HG02678 (cell line): Measurements from ENCODE around the gene ADAMTS6.

ENCODE experiments used
- ATAC-seq: cut with Tn5 transposase; IDR thresholded peaks from one replicate; pipeline ENCODE4 v1.9.1; 2021; ENCODE audit warnings: mild to moderate bottlenecking, moderate library complexity; ENCODE audit not compliant: unreplicated experiment

ADAMTS6 gene

GRCh38 chr5:65292196-65292595, 189.5 kb downstream of the ADAMTS6 start:
- no peak for ATAC-seq

- ATAC-seq, result no peak
Measured at GRCh38 chr5:65290677-65291076, 191.0 kb downstream of the ADAMTS6 start.

GRCh38 chr5:65288657-65289056, 193.1 kb downstream of the ADAMTS6 start:
- no peak for ATAC-seq

DNA sequence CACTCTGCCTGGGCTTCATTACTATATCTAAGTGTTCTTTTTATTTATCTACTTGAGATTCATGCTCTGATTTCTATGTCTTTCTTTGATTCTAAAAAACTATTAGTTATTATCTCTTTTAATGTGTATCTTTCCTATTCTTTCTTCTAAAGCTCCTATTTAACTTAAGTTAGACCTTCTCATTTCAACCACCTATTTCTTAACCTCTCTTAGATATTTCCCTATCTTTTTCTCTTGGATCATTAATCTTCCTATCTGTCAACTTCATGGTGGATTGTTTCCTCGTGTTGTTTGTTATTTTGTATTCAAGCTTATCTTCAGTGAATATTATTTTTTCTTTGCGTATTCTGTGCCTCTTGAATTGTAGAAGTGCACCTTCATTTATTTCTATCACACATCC, 202.1 kb downstream of the ADAMTS6 start:
- ATAC-seq, result no peak

- no peak for ATAC-seq
Measured at GRCh38 chr5:65276178-65276890, 205.4 kb downstream of the ADAMTS6 start.

GRCh38 chr5:65271906-65272305, 209.8 kb downstream of the ADAMTS6 start:
- ATAC-seq, result no peak

GRCh38 chr5:65268525-65268924, 213.2 kb downstream of the ADAMTS6 start:
- ATAC-seq, result no peak

- no peak for ATAC-seq
Measured at GRCh38 chr5:65264420-65264819, 217.3 kb downstream of the ADAMTS6 start.

DNA sequence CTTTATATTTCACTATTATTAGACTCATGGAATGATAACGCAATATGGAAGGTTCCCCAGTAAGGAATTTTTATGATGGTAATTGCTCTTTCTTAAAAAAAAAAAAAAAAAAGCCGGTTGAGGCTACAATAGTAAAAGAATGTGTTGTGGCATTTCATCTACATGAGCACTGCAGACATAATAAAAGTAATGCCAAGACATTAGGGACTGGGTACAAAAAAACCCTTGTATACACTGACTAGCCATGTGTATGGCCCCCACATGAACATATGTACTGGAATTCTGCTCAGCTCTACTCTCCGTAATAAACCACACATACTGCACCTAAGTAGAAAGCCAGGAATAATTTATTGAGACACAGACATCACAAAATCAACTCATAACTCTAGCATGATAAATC, 218.4 kb downstream of the ADAMTS6 start:
- ATAC-seq, result no peak

GRCh38 chr5:65262649-65263059, 219.1 kb downstream of the ADAMTS6 start:
- no peak for ATAC-seq

DNA sequence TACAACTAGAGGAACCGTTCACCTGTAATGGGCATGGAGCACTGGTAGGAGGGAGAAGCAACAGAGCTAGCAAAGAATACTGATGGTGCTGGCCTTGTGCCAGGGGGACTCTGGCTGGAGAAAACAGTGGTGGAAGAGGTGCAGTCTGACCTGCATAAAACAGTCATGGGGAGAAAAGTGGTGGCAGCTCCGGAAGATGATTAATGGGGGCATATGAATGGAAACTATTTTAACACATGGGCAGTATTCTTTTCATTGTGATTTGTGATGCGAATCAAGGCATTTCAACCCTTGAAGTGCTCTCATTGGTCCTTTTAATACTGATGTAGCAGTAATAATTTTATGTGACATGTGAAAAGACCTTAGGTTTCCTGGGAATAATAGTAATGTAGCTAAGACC, 219.6 kb downstream of the ADAMTS6 start:
- ATAC-seq, result no peak

- no peak for ATAC-seq
Measured at GRCh38 chr5:65261499-65261898, 220.2 kb downstream of the ADAMTS6 start.

- no peak for ATAC-seq
Measured at GRCh38 chr5:65255294-65255693, 226.4 kb downstream of the ADAMTS6 start.

DNA sequence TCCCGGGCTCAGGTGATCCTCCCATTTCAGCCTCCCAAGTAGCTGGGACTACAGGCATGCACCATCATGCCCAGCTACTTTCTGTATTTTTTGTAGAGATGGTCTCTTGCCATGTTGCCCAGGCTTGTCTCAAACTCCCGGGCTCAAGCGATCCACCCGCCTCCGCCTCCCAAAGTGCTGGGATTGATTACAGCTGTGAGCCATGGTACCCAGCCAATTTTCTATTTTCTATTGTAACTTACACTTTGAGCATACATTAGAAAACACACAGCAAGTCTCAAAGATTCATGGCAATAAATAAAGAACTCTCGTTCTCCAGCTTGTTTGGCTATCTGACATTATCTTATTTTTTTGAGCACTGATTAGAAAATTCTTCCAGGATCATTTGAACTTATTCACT, 228.7 kb downstream of the ADAMTS6 start:
- no peak for ATAC-seq

DNA sequence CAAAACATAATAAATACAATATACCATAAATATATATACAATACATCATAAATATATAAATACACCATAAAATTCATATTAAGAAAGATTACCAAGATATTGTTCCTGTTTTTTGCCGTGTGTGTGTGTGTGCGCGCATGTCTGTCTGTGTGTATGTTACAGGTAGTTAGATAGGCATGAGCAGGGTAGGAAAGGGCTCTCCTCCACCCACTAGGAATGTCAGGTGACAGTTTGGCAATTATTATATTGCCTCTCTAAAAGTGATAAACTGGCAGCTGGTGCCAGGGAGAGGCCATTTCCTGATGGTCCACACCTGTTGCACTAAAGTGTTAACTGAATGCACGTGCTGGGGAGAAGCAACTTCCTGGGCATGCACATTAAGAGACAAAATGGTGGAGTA, 232.8 kb downstream of the ADAMTS6 start:
- no peak for ATAC-seq

- ATAC-seq, result no peak
Measured at GRCh38 chr5:65247594-65247993, 234.1 kb downstream of the ADAMTS6 start.

- no peak for ATAC-seq
Measured at GRCh38 chr5:65246741-65247140, 235.0 kb downstream of the ADAMTS6 start.

- no peak for ATAC-seq
Measured at GRCh38 chr5:65244031-65244430, 237.7 kb downstream of the ADAMTS6 start.

GRCh38 chr5:65243161-65243560, 238.6 kb downstream of the ADAMTS6 start:
- no peak for ATAC-seq

DNA sequence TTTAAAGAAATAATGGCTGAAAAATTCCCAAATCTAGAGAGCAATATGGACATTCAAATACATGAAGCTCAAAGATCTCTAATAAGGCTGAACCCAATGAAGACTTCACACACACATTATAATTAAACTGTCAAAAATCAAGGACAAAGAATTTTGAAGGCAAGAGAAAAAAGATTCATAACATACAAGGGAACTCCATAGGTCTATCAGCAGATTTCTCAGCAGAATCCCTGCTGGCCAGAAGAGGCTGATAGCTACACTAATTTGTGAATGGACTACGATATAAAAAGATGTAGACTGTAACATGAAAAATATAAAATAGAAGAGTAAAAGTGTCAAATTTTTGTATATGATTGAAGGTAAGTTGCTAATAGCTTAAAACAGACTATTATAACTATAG, 251.9 kb downstream of the ADAMTS6 start:
- no peak for ATAC-seq

DNA sequence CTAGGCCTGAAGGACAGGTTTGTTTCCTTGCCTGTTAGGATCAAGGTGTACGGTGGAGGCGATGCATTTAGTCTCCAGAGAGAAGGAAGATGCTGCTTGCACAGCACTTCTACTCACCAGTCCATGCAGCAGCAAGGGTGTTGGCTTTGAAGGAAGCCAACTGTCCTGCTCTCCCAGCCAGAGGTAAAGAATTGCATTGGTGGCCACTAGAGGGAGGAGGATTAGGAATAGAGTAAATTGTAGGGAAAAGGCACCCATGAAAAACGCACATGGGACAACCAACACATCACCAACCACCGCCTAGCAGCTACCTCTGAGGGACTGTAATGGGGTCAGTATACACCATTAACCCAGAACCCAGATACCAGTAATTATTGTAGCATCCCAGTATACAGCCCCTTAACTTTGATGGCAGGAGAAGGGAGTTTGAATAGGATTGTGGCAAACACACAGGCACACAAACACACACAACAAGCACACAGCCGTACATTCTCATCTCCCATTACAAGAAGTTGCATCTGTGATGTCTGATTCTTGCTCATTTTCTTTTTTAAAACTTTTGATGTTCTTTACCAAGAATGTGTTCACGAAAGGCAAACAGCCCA, 267.7 kb downstream of the ADAMTS6 start:
- no peak for ATAC-seq

DNA sequence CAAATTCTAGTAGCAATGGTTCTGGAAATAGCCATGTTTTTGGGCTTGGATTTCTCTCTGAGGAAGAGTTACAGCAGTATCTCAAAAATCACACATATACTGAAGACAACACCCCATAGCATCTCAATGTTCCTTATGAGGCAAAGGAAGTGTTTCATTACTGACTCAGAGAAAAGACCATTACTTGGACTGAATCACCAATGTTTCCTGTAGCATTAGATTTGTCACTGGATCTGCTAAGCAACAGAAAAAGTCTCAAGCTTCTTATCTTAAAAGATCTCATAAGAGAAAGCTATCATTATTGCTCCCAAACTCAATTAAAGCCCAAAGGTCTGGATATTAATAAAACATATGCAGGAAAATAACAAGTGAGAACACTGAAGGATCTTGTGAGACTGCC, 272.4 kb downstream of the ADAMTS6 start:
- ATAC-seq, result no peak

- ATAC-seq, result no peak
Measured at GRCh38 chr5:65204966-65205365, 276.8 kb downstream of the ADAMTS6 start.
